Measurements from ENCODE around the gene TOP1. TPM values are rescaled to one million over a fixed set of nuclear protein-coding genes. Genes with fewer than 3 reads are reported as not detected.

The TOP1 gene
- total and polyA plus RNA-seq, 9 of the 15 experiments (the other 6 are each of a cell fraction or from before 2014, with no cell fraction given) = 26.4 to 127 (median 39.6) TPM

- TF ChIP-seq, protein P1, sequence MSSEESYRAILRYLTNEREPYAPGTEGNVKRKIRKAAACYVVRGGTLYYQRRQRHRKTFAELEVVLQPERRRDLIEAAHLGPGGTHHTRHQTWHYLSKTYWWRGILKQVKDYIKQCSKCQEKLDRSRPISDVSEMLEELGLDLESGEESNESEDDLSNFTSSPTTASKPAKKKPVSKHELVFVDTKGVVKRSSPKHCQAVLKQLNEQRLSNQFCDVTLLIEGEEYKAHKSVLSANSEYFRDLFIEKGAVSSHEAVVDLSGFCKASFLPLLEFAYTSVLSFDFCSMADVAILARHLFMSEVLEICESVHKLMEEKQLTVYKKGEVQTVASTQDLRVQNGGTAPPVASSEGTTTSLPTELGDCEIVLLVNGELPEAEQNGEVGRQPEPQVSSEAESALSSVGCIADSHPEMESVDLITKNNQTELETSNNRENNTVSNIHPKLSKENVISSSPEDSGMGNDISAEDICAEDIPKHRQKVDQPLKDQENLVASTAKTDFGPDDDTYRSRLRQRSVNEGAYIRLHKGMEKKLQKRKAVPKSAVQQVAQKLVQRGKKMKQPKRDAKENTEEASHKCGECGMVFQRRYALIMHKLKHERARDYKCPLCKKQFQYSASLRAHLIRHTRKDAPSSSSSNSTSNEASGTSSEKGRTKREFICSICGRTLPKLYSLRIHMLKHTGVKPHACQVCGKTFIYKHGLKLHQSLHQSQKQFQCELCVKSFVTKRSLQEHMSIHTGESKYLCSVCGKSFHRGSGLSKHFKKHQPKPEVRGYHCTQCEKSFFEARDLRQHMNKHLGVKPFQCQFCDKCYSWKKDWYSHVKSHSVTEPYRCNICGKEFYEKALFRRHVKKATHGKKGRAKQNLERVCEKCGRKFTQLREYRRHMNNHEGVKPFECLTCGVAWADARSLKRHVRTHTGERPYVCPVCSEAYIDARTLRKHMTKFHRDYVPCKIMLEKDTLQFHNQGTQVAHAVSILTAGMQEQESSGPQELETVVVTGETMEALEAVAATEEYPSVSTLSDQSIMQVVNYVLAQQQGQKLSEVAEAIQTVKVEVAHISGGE (CRISPR knock-in tag; IDR thresholded peaks at IDR 0.05) = peak in 1 of 3 experiments; percentile 81; a peak in 2 of 6 replicates
- TF ChIP-seq CEBPB (tag; IDR thresholded peaks at IDR 0.05) = peak; percentile 92
- peak; percentile 17 for TF ChIP-seq U2AF1 (optimal IDR thresholded peaks at IDR 0.05; ENCODE audit: low read depth, low read length)
- TF ChIP-seq ARID2 (IDR thresholded peaks at IDR 0.05) = no peak
- TF ChIP-seq HDAC1 (IDR thresholded peaks at IDR 0.05) = peak in 1 of 2 experiments; percentile 96; a peak in 2 of 4 replicates
- TF ChIP-seq CREB5 (CRISPR knock-in tag; IDR thresholded peaks at IDR 0.05) = no peak
- TF ChIP-seq DLX4 (CRISPR knock-in tag; IDR thresholded peaks at IDR 0.05) = no peak
- no peak for TF ChIP-seq PTTG1 (tag; IDR thresholded peaks at IDR 0.05; ENCODE audit: low read depth)
These were observed at the start of gene TOP1 (continued) for GRCh38 chr20:41028359-41029149.
